NCI-H345 treated with DMSO at 0.1 percent for 48 hours (cell line): Measurements from ENCODE around the gene DPYD.
"Not testable (repeated sequence)": the region's sequence is repeated elsewhere in the genome, so short reads cannot be mapped to it uniquely, and the experiment has no call there.

Experiments
- DNase-seq: peaks from one replicate; lab custom pipeline; 2025; ENCODE audit not compliant: unreplicated experiment; lab: John Stamatoyannopoulos, UW

DPYD gene

DNA sequence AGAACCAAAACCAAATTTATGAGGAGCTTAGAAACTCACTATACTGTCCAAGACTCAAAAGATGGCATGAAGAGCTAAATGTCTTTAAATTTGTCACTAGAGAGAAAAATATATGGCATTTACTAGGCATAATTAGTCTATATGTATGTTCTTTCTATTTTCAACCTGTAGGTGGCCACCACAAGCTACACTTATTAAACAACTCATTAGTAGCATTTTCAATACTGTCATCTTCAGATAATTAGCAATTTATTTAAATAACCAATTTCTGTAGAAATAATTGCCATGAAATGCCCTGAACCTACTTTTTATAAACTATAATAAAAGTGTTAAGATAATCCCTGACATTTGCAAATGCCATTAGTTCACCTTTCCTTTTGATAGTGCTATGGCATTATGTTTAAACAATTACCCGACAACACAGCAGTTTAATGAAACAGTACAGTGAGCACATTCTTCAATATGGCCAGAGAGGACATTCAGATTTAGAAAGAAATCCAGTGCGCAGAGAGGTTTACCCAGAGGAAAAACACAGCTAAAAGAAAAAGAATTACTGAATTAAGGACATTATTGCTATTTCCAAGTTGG, 676.8 kb downstream of the DPYD start:
- no peak for DNase-seq

DNA sequence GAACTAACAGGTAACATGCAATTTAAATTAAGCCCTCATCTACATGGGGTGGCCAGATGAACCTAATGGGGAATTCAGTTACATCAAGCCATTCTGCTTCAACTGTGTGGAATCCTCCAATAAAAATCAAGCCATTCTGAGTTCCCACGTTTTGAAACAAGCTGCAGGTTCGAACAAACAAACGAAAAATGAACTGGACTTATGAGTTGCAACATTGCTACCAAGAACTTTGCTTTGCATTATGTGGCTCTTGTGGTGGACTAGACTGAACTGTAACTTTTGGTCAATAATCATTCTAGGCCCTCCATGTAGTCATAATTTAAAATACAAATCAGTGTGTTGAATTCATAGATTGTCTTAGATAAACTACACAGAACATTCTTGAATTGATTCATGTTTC, 682.0 kb downstream of the DPYD start:
- no peak for DNase-seq

DNA sequence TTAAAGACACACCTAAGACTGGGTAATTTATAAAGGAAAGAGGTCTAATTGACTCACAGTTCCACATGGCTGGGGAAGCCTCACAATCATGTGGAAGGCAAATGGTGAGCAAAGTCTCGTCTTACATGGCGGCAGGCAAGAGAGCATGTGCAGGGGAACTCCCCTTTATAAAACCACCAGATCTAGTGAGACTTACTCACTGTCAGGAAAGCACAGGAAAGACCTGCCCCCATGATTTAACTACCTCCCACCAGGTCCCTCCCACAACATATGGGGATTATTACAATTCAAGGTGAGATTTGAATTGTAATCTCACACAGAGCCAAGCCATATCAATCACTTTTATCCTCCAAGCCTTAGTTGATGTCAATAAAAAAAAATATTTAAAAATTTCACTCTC, 689.5 kb downstream of the DPYD start:
- DNase-seq: not testable (repeated sequence)

DNA sequence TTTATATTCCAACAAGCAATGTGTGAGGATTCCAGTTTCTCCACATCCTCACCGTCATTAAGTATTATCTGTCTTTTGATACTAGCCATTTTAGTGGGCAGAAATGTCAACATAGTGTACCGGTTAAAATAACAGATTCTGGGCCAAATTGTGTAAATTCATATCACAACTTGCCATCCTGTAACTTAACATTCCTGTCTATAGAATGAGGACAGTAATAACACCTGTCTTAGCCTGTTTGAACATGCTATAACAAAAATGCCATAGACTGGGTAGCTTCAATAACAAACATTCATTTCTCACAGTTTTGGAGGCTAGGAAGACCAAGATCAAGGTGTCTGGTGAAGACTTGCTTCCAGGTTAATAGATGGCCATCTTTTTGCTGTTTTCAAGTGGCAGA, 708.2 kb downstream of the DPYD start:
- DNase-seq: no peak

DNA sequence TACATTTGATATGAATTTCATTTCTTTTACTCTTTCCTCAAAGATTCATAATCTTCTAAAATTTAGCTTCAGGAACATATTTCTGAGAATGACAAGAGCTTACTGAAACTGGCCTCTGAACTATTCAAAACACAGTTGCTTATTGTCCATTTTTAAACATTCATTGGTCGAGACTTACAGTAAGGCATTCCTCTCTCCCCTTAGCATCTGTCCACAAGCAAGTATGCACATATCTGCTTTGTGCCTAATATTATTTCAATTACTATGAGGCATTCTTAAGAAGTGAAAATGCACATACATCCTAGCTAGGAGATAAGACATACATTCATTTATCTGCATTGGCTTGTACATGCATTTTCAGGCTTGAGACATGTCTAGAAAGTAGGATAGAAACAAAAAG, 710.5 kb downstream of the DPYD start:
- no peak for DNase-seq

DNA sequence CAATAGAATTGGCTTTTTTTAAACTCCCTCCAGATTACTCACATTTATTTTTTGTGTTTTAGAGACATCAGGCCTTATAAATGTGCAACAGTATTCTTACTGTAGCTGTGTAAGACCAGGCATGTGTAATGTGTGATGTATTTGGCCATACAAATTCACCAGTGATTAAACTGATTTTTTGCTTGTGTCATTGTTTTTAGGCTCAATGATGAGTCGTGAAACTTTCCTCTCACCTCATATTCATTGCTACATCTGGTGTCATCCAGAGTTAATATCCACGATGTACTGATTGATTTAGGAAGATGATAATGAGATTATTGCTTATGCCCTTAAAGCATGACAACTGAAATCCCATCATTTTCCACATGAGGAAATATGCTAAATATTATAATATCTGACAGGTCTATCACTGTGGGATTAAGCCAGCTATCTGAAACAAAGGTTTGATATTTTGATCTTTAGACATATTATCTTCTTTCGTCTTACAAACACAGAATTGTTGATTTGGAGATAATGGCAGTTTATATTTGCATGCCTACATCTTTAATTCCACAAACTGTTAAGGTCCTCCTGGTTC, 711.4 kb downstream of the DPYD start:
- DNase-seq: no peak

DNA sequence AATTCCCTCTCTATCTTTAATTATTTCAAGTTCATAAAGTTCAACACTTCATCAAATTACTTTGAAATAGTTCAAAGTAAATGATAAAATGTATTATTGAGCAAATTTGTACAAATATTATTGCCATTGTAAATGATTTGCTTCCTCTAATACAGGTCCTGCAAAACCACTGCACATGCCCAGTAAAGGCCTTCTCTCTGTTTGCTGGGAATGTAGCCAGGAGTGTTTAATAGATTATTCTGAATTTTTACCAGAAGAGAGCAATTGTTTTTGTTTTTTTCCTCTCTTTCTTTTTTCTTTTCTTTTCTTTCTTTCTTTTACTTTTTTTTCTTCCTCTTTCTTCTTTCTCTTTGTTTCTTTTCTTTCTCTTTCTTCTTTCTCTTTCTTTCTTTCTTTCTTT, 713.0 kb downstream of the DPYD start:
- no peak for DNase-seq

DNA sequence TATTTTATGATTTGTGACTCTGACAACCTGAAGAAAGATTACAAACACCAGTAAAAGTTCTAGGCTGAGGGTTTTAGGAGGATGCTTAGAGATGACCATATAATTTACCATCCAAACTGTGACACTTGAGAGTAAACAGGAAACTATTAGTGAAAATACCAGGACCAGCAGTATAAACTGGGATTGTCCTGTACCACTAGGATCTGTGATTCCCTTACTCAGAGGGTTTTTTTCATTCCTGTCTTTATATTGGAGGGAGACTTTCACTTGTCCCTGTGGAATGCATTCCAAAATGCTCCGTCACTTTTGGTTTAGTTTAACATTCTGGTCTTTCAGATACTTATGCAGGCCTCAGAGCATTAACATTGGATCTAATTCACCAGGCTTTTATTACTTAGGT, 716.4 kb downstream of the DPYD start:
- DNase-seq: no peak

DNA sequence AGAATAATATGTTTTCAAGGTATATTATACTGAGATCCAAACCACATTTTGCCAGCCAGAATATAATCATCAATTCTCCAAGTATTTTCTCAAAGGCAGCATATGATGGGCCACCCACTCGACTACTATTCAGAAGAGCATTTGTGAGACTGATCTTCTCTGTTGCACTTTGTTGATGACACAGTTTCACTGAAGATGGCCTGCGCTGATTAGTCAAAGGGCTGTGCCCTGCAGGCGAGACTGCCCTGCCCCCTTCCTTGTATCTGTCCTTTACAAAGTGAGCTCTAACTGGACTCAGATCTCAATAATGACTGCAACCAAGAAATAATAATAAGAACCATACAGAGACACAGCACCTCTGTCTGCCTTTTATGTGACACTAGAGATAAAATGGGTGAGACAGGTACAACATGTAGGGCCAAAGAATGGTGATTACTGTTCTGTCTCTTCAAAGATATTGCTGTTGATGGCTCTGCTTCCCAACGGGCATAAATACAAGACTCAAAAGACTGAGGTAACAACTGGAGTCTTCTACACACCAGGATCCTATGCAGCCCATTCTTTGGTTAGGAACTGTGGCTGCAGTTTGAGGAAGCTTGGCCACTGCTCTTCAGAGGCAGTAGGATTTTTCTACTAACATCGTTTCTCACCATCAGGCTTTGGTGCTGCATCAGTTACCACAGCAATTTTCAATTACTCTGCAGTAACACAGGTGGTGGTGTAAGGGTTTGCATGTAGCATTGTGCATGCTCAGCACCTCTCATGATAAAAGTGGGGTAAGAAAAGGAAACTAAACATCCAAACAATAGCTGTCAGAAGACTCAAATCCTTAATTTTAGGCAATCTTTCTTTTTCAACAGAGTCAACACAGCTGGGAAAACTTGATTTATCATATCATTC, 718.1 kb downstream of the DPYD start:
- DNase-seq: no peak

DNA sequence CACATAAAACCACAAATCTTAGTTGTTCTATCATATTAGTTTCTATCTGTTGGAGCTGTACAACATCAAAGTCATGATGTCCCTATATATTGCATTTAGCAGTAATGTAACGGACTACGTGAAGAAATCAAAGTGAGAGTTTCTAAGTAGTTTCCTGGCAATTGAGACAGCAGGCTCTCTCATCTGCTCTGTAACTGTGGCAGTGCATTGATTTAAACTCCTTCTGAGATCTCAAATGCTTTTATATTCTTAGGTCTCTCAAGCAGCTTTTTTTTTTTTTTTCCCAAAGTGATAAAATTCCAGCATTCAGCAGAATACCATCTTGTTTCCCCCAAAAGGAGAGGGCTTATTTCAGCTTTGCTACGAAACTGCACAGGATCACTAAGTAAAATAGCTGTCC, 719.2 kb downstream of the DPYD start:
- no peak for DNase-seq

DNA sequence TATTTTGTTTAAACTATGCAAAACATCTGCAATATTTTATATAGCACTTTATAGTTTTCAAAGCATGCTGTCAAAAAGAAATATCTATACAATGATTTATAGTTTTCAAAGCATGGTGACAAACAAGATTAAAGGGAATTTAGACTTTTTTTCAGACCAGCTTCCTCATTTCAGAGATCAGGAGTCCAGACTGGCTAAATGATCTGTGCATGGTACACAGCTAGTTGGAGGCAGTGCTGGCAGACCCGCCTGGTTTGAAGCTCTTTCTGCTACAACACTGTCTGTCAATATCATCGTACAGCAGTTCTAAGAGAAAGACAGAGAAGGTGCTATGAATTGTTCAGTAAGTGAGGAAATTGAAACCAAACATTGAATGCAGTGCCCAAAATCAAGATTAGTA, 720.2 kb downstream of the DPYD start:
- no peak for DNase-seq

DNA sequence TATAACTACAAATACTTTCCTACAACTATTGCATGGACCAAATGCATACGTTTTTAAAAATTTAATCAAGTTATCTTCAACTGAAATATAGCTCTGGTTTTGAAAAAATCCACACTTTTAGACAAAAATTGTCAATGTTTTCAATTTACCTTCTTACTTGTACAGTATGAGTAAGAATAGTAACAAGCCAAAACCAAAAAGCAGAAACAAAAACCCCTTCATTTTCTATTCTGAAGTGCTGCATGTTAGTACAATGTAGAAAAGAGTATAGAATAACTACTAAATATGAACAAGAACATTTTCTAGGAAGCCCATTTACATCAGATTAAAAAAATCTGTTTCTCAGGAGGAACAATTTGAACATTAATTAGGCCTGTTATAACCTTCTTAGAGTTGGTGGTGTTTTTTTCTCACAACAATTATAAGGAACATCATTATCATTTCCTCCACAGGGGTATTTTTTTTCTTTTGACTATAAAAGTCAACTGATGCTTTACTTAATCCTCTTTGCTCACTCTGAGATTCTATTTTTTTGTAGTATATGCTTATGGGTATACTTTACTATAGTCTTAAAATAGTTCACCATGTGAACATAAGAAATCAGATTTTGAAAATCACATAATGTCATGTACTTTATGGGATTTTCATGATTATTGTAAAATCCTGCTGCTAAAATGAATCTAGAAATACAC, 723.9 kb downstream of the DPYD start:
- no peak for DNase-seq

DNA sequence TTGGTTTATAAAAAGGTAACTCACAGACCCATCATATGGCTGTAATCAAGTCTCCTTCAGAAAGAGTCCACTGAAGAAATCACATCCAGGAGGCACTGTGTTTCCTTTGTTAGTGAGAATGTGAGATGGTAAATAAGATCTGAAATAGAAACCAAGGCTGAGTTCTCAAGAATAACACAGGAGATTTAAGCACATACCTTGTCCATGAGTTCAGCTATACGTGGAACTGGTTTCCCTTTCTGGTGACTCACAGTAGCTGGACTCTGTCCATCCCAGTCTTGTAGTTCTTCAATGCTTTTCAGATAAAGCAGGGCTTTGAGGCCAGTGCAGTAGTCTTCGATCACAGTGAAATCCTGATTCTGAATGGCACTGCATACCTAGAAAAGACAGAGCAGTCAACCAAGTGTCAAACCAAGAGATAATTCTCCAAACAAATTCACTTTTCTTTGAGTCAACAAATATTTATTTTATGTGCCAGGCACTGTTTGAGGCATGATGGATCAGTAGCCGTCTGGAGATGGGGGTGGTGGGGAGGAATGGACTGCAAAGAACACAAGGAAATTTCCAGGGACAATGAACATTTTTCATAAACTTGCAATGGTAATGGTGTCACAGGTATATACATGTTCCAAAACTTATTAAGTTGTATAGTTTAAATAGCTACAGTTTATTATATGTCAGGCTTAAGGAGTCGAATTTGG, 727.8 kb downstream of the DPYD start:
- no peak for DNase-seq

DNA sequence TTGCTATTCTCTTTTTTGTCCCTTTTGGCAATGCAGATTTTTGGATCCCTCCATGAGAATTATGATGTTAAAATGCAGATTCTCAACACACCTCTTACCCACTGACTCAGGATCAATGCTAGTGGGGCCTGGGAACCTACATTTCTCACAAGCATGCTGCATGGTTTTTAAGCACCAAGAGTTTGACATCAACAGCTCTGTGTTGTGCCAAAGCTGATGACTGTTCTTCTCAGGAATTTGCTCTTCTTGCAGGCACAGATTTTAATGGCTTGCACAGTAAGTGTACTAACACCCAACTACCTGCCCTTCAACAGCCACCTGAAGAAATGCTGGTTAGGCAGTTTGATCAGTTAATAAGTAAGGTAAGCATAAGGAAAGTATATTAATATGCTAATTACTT, 730.5 kb downstream of the DPYD start:
- DNase-seq: no peak

DNA sequence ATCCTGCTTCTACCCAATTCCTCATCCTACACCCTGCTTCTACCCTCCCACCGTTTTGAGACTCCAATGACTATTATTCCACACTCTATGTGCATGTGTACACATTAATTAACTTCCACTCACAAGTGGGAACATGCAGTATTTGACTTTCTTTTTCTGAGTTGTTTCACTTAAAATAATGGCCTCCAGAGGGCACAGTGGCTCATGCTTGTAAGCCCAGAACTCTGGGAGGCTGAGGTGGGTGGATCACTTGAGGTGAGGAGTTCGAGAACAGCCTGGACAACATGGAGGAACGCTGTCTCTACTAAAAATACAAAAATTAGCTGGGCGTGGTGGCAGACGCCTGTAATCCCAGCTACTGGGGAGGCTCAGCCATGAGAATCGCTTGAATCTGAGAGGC, 734.5 kb downstream of the DPYD start:
- DNase-seq: no peak

DNA sequence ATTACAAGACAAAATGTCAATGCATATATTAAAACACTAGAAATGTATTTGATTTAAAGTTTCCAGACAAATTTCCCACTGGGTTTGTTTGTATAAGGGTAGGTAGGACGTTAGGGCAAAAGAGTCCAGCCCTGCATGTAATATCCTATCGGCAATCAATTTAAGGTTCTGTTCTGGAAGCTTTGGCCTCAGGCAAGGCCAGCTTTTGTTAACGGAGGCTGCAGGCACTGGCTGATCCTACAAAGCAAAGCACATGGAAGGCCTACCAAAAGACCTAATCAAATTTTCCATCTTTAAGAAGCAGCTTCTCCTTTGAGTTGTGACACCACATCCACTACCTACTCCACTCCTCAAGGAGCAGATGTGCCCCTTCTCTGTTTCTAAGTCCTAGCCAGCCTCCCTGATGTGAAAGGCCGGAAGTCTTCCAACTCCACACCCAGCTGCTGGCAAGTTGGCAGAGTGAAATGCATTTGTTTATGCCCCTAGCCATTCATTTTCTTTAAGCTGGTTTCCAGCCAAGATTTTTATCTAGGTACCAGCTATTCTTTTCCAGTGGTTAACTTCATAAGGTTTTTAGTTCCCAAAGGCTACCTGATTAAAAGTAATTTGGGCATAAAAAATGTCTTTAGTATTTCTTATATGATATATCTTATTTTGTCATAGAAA, 746.7 kb downstream of the DPYD start:
- no peak for DNase-seq

DNA sequence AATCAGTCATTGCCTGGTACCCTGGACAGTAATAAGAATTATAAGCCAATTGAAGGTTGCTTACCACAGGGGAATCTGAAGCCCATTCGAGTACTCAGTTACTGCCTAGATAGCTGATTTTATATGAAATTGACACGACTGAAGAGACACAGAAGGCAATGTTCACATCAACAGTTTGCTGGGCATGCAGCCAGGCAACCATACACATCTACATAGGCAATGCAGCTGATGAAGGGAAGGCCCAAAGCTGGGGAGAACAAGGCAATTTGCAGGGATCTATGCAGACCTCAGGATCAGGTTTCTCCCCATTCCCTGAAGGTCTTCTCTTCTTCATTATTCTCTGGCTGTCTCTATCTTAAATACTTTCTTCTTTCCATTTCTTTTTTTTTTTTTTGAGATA, 750.5 kb downstream of the DPYD start:
- no peak for DNase-seq

DNA sequence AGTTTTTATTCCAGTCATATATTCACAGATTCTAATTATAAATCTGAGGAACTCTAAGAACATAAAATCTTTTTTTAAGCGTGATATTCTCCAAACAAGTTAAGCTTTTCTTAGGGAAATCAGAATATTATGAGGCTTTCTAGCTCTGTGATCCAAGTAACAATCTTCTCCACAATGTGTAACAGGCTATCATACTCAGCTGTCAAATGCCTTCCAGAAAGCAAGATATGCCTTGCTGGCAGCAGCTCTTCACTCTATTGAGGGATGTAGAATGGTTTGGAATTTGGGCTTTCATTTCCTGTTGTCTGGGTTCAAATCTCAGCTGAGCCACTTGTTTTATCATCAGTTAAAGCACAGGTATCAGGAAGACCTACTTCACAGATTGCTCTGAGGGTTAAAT, 752.8 kb downstream of the DPYD start:
- DNase-seq: no peak

DNA sequence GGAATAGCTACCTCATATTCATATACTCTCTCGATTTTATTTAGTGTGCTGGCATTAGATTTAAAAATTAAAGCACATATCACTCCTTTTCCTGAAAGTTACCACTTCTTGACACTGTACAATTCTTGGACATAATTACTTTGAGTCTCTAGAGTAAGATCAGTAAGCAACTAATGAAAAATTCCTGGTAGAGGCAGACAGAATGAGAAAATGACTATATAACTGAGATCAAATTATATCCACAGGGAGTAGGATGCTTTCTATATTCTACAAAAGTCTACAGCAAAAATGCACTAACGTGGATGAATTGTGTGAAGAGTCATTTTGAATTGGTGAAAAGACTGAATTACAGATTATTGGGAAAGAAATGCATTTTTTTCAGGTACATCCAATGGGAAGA, 753.6 kb downstream of the DPYD start:
- no peak for DNase-seq

DNA sequence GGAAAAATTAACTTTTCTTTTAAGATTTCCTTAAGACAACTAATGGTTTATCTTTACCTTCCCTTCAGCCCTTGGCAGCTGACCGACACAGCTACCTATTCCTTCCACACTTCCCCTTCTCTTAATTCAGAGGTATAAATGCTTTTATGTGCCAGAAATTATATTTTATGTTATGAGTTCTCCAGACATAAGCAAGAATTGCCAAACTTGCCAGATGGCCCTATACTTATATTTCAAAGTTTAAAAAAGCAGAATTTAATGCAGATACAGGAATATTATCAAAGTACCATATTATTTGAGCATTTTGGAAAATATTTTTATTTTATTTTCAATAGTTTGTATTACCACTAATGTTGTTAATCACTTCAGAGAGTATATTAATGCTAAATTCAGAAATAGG, 754.2 kb downstream of the DPYD start:
- DNase-seq: no peak

DNA sequence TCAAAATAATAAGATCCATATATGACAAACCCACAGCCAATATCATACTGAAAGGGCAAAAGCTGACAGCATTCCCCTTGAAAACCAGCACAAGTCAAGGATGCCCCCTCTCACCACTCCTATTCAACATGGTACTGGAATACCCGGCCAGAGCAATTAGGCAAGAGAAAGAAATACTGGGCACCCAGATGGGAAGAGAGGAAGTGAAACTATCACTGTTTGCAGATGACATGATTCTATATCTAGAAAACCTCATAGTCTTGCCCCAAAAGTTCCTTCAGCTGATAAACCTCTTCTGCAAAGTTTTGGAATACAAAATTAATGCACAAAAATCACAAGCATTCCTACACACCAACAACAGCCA, 756.6 kb downstream of the DPYD start:
- no peak for DNase-seq
